Heart left ventricle (tissue), 16 donors: ENCODE results near the gene SYNE2. TPM values are rescaled to one million over a fixed set of nuclear protein-coding genes. Genes with fewer than 3 reads are reported as not detected.

Experiments used
- ATAC-seq, 4 donors: fragments of 200-7000 bp; cut with Tn5 transposase; one replicate each; pipeline ENCODE4 v1.9.1; 2020 to 2022; ENCODE audit warnings: moderate library complexity in 4 of 4, mild to moderate bottlenecking in 3 of 4, moderate number of reproducible peaks in 1 of 4
- DNase-seq, 5 donors: peaks; one replicate each; pipeline ENCODE4 v3.0.0-alpha.2; 2020
- H3K27ac ChIP-seq, 12 donors: fragments of 200-600 bp; sonication (generic) in 4 of 12; one replicate each; pipeline versions ENCODE4 v1.5.0 to v1.8.0; 2016 to 2022; ENCODE audit warnings: mild to moderate bottlenecking in 2 of 12
- H3K27me3 ChIP-seq, 9 donors: fragments of 200-600 bp; sonication (generic) in 2 of 9; one replicate each; pipeline versions ENCODE4 v1.5.1 to v1.8.0; 2016 to 2022; ENCODE audit warnings: mild to moderate bottlenecking in 3 of 9
- H3K36me3 ChIP-seq, 9 donors: fragments of 200-600 bp; sonication (generic) in 2 of 9; one replicate each; pipeline versions ENCODE4 v1.5.0 to v1.8.0; 2018 to 2022; ENCODE audit warnings: mild to moderate bottlenecking in 2 of 9
- H3K4me1 ChIP-seq, 12 donors: fragments of 200-600 bp; sonication (generic) in 4 of 12; one replicate each; pipeline versions ENCODE4 v1.5.0 to v1.8.0; 2016 to 2022; ENCODE audit warnings: mild to moderate bottlenecking in 3 of 12
- H3K4me3 ChIP-seq, 12 donors: fragments of 200-600 bp; sonication (generic) in 4 of 12; one replicate each; pipeline versions ENCODE4 v1.5.0 to v1.8.0; 2017 to 2022; ENCODE audit warnings: mild to moderate bottlenecking in 9 of 12, moderate library complexity in 4 of 12
- H3K9me3 ChIP-seq, 12 donors: fragments of 200-600 bp; sonication (generic) in 4 of 12; one replicate each; pipeline versions ENCODE4 v1.5.0 to v1.8.0; 2016 to 2022; ENCODE audit warnings: mild to moderate bottlenecking in 1 of 12
- CTCF ChIP-seq, 12 donors: fragments of 200-600 bp; sonication (generic) in 4 of 12; IDR thresholded peaks; one replicate each; pipeline versions ENCODE4 v1.5.0 to v1.8.0; 2018 to 2022; ENCODE audit warnings: antibody characterized with exemption in 12 of 12, mild to moderate bottlenecking in 5 of 12
- POLR2A ChIP-seq, 2 donors: fragments of 450-650 bp; IDR thresholded peaks; one replicate each; pipeline ENCODE4 v1.6.1; 2017; ENCODE audit warnings: antibody characterized with exemption in 2 of 2, mild to moderate bottlenecking in 2 of 2, moderate library complexity in 2 of 2
- WGBS, 4 donors: extraction: QIAGEN DNeasy Blood & Tissue Kit in 2 of 4; methylation state at CpG; one replicate each; pipeline versions ENCODE4 v1.1.5 to v1.1.7; 2013 to 2018; 5-methylcytosine and 5-hydroxymethylcytosine counted together
- intact Hi-C, 10 donors: fragments of 100-400 bp; cut with DNase I; formaldehyde crosslinking; loops; one replicate each; pipeline versions ENCODE4 v1.11.1 to v1.14.2; 2022
- polyA plus RNA-seq, 2 donors: library from polyadenylated mRNA; stranded (reverse); fragments of 200-250 nt; gene quantifications; one replicate each; pipeline ENCODE4 v1.2.3, GENCODE V29; 2013
- total RNA-seq, 9 donors: library from RNA; depleted of rRNA in 2 of 9; stranded (reverse); fragments of >200 nt in 2 of 9; fragmentation: NEBNext Ultra II Directional in 3 of 9; extraction: Animal tissue kit (Norgen Biotek cat#: 25700) in 3 of 9; gene quantifications; one replicate each; pipeline versions ENCODE4 v1.1.0 to v1.2.4, GENCODE V29; 2016 to 2023
- donor health status: ischemic (EF 13 %, LVEDD 7.1; RV severe dilation, severe dysfunction).
- donor health status: healthy with polysubstance abuse.
- donor health status: DM: no; HTN: yes; CAD: no.
- donor health status: DM: no; HTN: no; CAD: no.
- donor health status: ischemic (EF 25% LVEDD 6.9; RV normal size, moderate dysfunction).
- donor health status: ischemic (EF 25% LVEDD 5.7; RV mildly dilated, moderate dysfunction).
- donor health status: healthy.
- donor health status: DM: yes; HTN: yes; CAD: no.
- donor health status: ischemic (EF 35%, LVEDD 5.7; RV mildly dilated, moderate dysfunction).
- donor health status: nonischemic (EF 11% LVEDD 7.7; RV severe dilation, severe dysfunction).
- donor health status: DM: yes; HTN: yes; CAD: no.
- donor health status: PGD.
- donor health status: ischemic (EF 29% LVEDD 5.4; RV normal size, mild dysfunction).
- donor health status: nonischemic (EF 23%, LVEDD 6.1; RV moderate dilation, normal function).

SYNE2 gene
- total and polyA plus RNA-seq, 11 donors = 58.2 to 255 (median 111) TPM

- TF ChIP-seq CTCF (IDR thresholded peaks at IDR 0.05) (no peak), POLR2A (IDR thresholded peaks at IDR 0.05) (no peak)
- H3K4me1 ChIP-seq = peaks cover 0 to 10% (median 0%) of the 10 kb centered on the region in 12 donors
- DNase-seq (no peak), ATAC-seq (no peak)
- H3K4me3 ChIP-seq = no peak overlapping the region
- 96 to 100% (median 98%) methylated on average over 1 of the region's 1 CpG for WGBS, 4 donors
- no peak overlapping the region for H3K27ac ChIP-seq
- no peaks in the 10 kb centered on the region for H3K9me3 ChIP-seq
- no peaks in the 10 kb centered on the region for H3K27me3 ChIP-seq
- intact Hi-C loops = loop anchor here in 1 of 10 donors (5.0 kb wide), 1 partner anchor 87 kb away; the partner anchor contains the start of gene SYNE2
- peaks cover 0 to 31% (median 17%) of the 10 kb centered on the region in 9 donors for H3K36me3 ChIP-seq
Measured at GRCh38 chr14:63939006-63939270, 86.1 kb downstream of the SYNE2 start.

- H3K27me3 ChIP-seq = no peaks in the 10 kb centered on the region
- 80 to 87% (median 81%) methylated on average over 4 of the region's 4 CpGs for WGBS, 4 donors
- peaks cover 0 to 32% (median 17%) of the 10 kb centered on the region in 9 donors for H3K36me3 ChIP-seq
- no peak overlapping the region for H3K4me3 ChIP-seq
- DNase-seq (no peak), ATAC-seq (no peak)
- TF ChIP-seq POLR2A (IDR thresholded peaks at IDR 0.05) (no peak), CTCF (IDR thresholded peaks at IDR 0.05) (no peak)
- no peak overlapping the region for H3K27ac ChIP-seq
- H3K4me1 ChIP-seq = peaks cover 0 to 10% (median 0%) of the 10 kb centered on the region in 12 donors
- intact Hi-C loops = no loop called here
- no peaks in the 10 kb centered on the region for H3K9me3 ChIP-seq
Measured at GRCh38 chr14:63940387-63940786, 87.6 kb downstream of the SYNE2 start.

GRCh38 chr14:63941023-63941422 lies 88.2 kb downstream of the SYNE2 start:
- peaks cover 0 to 39% (median 17%) of the 10 kb centered on the region in 9 donors for H3K36me3 ChIP-seq
- DNase-seq = no peak
- TF ChIP-seq POLR2A (IDR thresholded peaks at IDR 0.05) (no peak), CTCF (IDR thresholded peaks at IDR 0.05) (no peak)
- WGBS, 4 donors = 76 to 87% (median 84%) methylated on average over 3 of the region's 3 CpGs
- no peak for ATAC-seq
- H3K27ac ChIP-seq = no peak overlapping the region
- peaks cover 0 to 10% (median 0%) of the 10 kb centered on the region in 12 donors for H3K4me1 ChIP-seq
- no peaks in the 10 kb centered on the region for H3K9me3 ChIP-seq
- H3K4me3 ChIP-seq = no peak overlapping the region
- no peaks in the 10 kb centered on the region for H3K27me3 ChIP-seq
- intact Hi-C loops = no loop called here

GRCh38 chr14:63949696-63950095 lies 96.9 kb downstream of the SYNE2 start:
- no peak for TF ChIP-seq CTCF (IDR thresholded peaks at IDR 0.05)
- no peak for TF ChIP-seq POLR2A (IDR thresholded peaks at IDR 0.05)
- H3K27me3 ChIP-seq = no peaks in the 10 kb centered on the region
- ATAC-seq (no peak), DNase-seq (no peak)
- no peak overlapping the region for H3K4me3 ChIP-seq
- 95 to 97% (median 96%) methylated on average over 3 of the region's 3 CpGs for WGBS, 4 donors
- H3K9me3 ChIP-seq = no peaks in the 10 kb centered on the region
- H3K4me1 ChIP-seq = peaks cover 0 to 22% (median 11%) of the 10 kb centered on the region in 12 donors
- intact Hi-C loops = loop anchor here in 7 of 10 donors (5.0 to 10.0 kb wide), 2 partner anchors 95 to 97 kb away; partner anchors contain the start of gene SYNE2 (in 7 of the 7)
- peaks cover 0 to 60% (median 22%) of the 10 kb centered on the region in 9 donors for H3K36me3 ChIP-seq
- H3K27ac ChIP-seq = no peak overlapping the region
